A673 (cell line): ENCODE results near the gene EEPD1. TPM values are rescaled to one million over a fixed set of nuclear protein-coding genes. Genes with fewer than 3 reads are reported as not detected.

ENCODE experiments used
- BruUV-seq: library from RNA; stranded (reverse); fragments of 400-500 nt; replicated peaks from 2 replicates; lab custom pipeline; 2021; lab: Mats Ljungman, UMichigan
- CTCF ChIA-PET: fragments of 300-600 bp; sonication (Branson Sonifier 250); formaldehyde crosslinking; loops from one replicate; lab custom pipeline; 2022; ENCODE audit warnings: antibody characterized with exemption; lab: Charles Lee
- POLR2A ChIA-PET: fragments of 300-600 bp; sonication (Branson Sonifier 250); formaldehyde crosslinking; loops from one replicate; lab custom pipeline; 2022; ENCODE audit warnings: antibody characterized with exemption; ENCODE audit not compliant: low non-redundant PET; lab: Charles Lee
- DNase-seq: peaks from one replicate; pipeline ENCODE4 v3.0.0-alpha.2; 2015; ENCODE audit warnings: low spot score
- H3K27ac ChIP-seq: fragments of 200-600 bp; sonication (generic); 2 replicates; pipeline ENCODE4 v1.5.1; 2016; ENCODE audit warnings: mixed run types, low read depth, mild to moderate bottlenecking, mixed read lengths, antibody characterized with exemption, low read length; ENCODE audit not compliant: poor library complexity, severe bottlenecking
- H3K27me3 ChIP-seq: fragments of 200-600 bp; sonication (generic); replicated peaks from 2 replicates; pipeline ENCODE4 v1.6.1; 2017; ENCODE audit warnings: mixed run types, low read depth, mild to moderate bottlenecking, mixed read lengths, antibody characterized with exemption, low read length; ENCODE audit not compliant: insufficient read depth, poor library complexity
- H3K36me3 ChIP-seq: fragments of 200-600 bp; sonication (generic); 2 replicates; pipeline ENCODE4 v1.6.1; 2016; ENCODE audit warnings: mixed run types, mild to moderate bottlenecking, mixed read lengths, antibody characterized with exemption, low read length; ENCODE audit not compliant: insufficient read depth, poor library complexity, severe bottlenecking
- H3K4me1 ChIP-seq: fragments of 200-600 bp; sonication (generic); 2 replicates; pipeline ENCODE4 v1.6.1; 2017; ENCODE audit warnings: mixed run types, mild to moderate bottlenecking, mixed read lengths, antibody characterized with exemption, low read length; ENCODE audit not compliant: insufficient read depth, poor library complexity, severe bottlenecking
- H3K4me3 ChIP-seq: fragments of 200-600 bp; sonication (generic); 2 replicates; pipeline ENCODE4 v1.5.1; 2016; ENCODE audit warnings: low read depth, mixed run types, mild to moderate bottlenecking, mixed read lengths, low read length; ENCODE audit not compliant: poor library complexity, severe bottlenecking
- H3K9me3 ChIP-seq: fragments of 200-600 bp; sonication (generic); 2 replicates; pipeline ENCODE4 v1.6.1; 2016; ENCODE audit warnings: mixed run types, low read depth, mild to moderate bottlenecking, mixed read lengths, antibody characterized with exemption, low read length; ENCODE audit not compliant: poor library complexity, severe bottlenecking
- EZH2 ChIP-seq: fragments of 200-600 bp; sonication (generic); IDR thresholded peaks from 2 replicates; pipeline ENCODE4 v1.6.1; 2017; ENCODE audit warnings: borderline replicate concordance, low read depth, mild to moderate bottlenecking, mixed read lengths, antibody characterized with exemption, low read length; ENCODE audit not compliant: poor library complexity, severe bottlenecking
- intact Hi-C: fragments of 100-400 bp; cut with micrococcal nuclease; formaldehyde crosslinking; loops from one replicate; pipeline ENCODE4 v1.10.0; 2022; ENCODE audit not compliant: unreplicated experiment
- total RNA-seq: library from RNA; stranded (reverse); gene quantifications from 2 replicates; pipeline ENCODE4 v1.2.3, GENCODE V29; 2021
- TF ChIP-seq, protein P1 (sequence below): fragments of 300-800, 200-600 bp; sonication (generic); conservative IDR thresholded peaks from 2 replicates; pipeline ENCODE4 v1.5.1; 2017; ENCODE audit warnings: low read depth, mild to moderate bottlenecking, antibody characterized with exemption, low read length, moderate library complexity, mixed read lengths

EEPD1 gene
- total RNA-seq, 1 experiment from 2014 or later, result 2.5 TPM

GRCh38 chr7:36286226-36286625, 133.2 kb downstream of the EEPD1 start:
- intact Hi-C loops, result no loop called here
- CTCF ChIA-PET, result no interaction called here
- no peak overlapping the region for H3K4me3 ChIP-seq
- no peak overlapping the region for H3K27ac ChIP-seq
- H3K27me3 ChIP-seq, result no peaks in the 10 kb centered on the region
- no peak for TF ChIP-seq EZH2
- TF ChIP-seq, protein P1, sequence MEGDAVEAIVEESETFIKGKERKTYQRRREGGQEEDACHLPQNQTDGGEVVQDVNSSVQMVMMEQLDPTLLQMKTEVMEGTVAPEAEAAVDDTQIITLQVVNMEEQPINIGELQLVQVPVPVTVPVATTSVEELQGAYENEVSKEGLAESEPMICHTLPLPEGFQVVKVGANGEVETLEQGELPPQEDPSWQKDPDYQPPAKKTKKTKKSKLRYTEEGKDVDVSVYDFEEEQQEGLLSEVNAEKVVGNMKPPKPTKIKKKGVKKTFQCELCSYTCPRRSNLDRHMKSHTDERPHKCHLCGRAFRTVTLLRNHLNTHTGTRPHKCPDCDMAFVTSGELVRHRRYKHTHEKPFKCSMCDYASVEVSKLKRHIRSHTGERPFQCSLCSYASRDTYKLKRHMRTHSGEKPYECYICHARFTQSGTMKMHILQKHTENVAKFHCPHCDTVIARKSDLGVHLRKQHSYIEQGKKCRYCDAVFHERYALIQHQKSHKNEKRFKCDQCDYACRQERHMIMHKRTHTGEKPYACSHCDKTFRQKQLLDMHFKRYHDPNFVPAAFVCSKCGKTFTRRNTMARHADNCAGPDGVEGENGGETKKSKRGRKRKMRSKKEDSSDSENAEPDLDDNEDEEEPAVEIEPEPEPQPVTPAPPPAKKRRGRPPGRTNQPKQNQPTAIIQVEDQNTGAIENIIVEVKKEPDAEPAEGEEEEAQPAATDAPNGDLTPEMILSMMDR, result no peak
- DNase-seq, result no peak
- POLR2A ChIA-PET, result no interaction called here
- peaks cover 12% of the 10 kb centered on the region for H3K4me1 ChIP-seq
- no TSS peak for BruUV-seq
- H3K9me3 ChIP-seq, result no peaks in the 10 kb centered on the region
- H3K36me3 ChIP-seq, result no peaks in the 10 kb centered on the region

GRCh38 chr7:36286688-36287087, 133.6 kb downstream of the EEPD1 start:
- no peak for DNase-seq
- Histone ChIP-seq H3K4me1 (peaks cover 7% of the 10 kb centered on the region), H3K27ac (no peak overlapping the region), H3K27me3 (no peaks in the 10 kb centered on the region), H3K4me3 (no peak overlapping the region), H3K9me3 (no peaks in the 10 kb centered on the region), H3K36me3 (no peaks in the 10 kb centered on the region)
- TF ChIP-seq, protein P1, result no peak
- no peak for TF ChIP-seq EZH2
- ChIA-PET CTCF (no interaction called here), POLR2A (no interaction called here)
- BruUV-seq, result no TSS peak
- intact Hi-C loops, result no loop called here

DNA sequence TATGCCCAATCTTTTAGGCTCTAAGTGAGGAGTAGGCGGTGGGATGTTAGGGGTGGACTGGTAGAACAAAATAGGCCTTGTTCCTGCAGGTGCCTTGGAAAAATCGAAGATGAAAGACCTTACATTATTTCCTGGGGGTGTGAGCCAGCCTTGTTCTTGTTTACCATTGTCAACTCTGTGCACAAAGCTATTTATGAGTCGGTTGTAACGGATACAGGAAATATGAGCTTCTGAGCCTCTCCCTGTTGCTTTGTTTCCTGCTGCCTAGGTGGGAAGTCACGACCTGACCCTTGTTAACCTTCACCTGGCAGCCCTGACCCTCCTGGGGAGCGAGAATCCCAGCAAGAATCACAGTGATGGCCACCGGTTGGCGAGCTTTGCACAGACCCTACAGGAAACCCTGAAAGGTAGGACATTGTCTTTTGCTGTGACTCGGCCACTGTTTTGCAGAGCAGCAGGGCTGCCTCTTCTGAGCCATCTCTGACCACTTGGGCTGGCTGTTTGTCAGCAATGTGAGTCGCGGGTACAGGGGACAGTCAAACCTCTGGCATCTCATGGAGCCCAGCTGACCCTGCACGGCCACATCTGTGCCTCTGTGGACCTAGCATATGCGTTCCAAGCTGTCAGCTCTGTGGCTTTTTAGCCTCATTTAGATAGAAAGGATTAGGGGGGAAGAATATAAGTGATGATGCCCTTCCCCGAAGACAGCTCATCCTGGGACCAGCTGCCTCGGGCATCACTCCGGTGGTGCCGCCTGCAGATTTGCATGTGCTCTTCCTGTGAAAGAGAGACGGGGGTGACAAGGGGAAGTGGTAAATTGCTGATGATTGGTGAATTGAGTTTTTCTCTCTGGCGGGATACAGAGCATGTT, 134.6 kb downstream of the EEPD1 start:
- H3K4me1 ChIP-seq, result peaks cover 5% of the 10 kb centered on the region
- ChIA-PET POLR2A (no interaction called here), CTCF (interaction anchor here (1.2 kb wide), 1 partner anchor 32 kb away, joined by 8 read pairs; no protein-coding TSS in a partner anchor)
- no peak overlapping the region for H3K4me3 ChIP-seq
- TF ChIP-seq, protein P1, result no peak
- no peak for TF ChIP-seq EZH2
- H3K27me3 ChIP-seq, result no peaks in the 10 kb centered on the region
- intact Hi-C loops, result no loop called here
- BruUV-seq, result no TSS peak
- H3K9me3 ChIP-seq, result no peaks in the 10 kb centered on the region
- no peak overlapping the region for H3K27ac ChIP-seq
- H3K36me3 ChIP-seq, result no peaks in the 10 kb centered on the region
- no peak for DNase-seq
